SK-N-SH (cell line): ENCODE results near the gene KRTAP15-1.

Experiments
- CHD2 ChIP-seq: fragments of 150-350 bp; IDR thresholded peaks from 2 replicates; pipeline ENCODE4 v1.6.1; 2018; ENCODE audit warnings: low read length; ENCODE audit not compliant: partially characterized antibody
- EP300 ChIP-seq, 2 experiments: IDR thresholded peaks; 2 replicates each; pipeline versions ENCODE4 v1.4.0 to v1.6.1; 2012; ENCODE audit warnings: borderline replicate concordance in 1 of 2, low read depth in 1 of 2, low read length in 1 of 2
- TAF1 ChIP-seq: IDR thresholded peaks from 2 replicates; pipeline ENCODE4 v1.6.1; 2012; ENCODE audit warnings: low read depth, mild to moderate bottlenecking, low read length, moderate library complexity, borderline replicate concordance
- TCF12 ChIP-seq: IDR thresholded peaks from 2 replicates; pipeline ENCODE4 v1.4.0; 2012
- TF ChIP-seq, protein P1 (sequence below): fragments of 200-600 bp; sonication (generic); IDR thresholded peaks from 2 replicates; pipeline ENCODE4 v1.6.1; 2017; ENCODE audit warnings: antibody characterized with exemption, mild to moderate bottlenecking, moderate library complexity

DNA sequence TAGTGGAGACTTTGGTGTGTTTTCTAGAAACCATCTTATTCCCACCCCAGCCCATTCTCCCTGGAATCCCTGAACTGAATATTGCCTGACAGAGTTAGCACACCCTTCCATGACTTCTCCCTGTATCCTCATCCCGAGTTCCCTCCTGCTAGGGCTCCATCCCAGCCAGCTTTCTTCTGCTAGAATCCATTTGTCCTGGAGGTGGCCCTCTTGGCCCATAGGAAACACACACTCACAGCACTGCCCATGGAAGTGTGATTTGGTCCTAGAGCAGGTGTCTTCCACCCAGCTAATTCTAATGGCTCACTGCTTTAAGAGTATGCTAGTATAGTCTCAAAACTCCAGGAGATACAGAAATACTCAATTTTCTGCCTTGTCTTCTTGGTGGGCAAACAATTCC, 4.1 kb downstream of the KRTAP15-1 start:
- TF ChIP-seq TCF12 (no peak), CHD2 (no peak), EP300 (IDR thresholded peaks at IDR 0.05; ENCODE audit: borderline replicate concordance in 1 of 2, low read depth in 1 of 2, low read length in 1 of 2) (no peak), TAF1 (no peak)
- TF ChIP-seq, protein P1, sequence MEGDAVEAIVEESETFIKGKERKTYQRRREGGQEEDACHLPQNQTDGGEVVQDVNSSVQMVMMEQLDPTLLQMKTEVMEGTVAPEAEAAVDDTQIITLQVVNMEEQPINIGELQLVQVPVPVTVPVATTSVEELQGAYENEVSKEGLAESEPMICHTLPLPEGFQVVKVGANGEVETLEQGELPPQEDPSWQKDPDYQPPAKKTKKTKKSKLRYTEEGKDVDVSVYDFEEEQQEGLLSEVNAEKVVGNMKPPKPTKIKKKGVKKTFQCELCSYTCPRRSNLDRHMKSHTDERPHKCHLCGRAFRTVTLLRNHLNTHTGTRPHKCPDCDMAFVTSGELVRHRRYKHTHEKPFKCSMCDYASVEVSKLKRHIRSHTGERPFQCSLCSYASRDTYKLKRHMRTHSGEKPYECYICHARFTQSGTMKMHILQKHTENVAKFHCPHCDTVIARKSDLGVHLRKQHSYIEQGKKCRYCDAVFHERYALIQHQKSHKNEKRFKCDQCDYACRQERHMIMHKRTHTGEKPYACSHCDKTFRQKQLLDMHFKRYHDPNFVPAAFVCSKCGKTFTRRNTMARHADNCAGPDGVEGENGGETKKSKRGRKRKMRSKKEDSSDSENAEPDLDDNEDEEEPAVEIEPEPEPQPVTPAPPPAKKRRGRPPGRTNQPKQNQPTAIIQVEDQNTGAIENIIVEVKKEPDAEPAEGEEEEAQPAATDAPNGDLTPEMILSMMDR = peak; percentile 26; the same call in 1 of the 2 replicates
